GM12878 (cell line): Measurements from ENCODE around the gene GNB5.

Experiments
- ATF7 ChIP-seq: fragments of 450-650 bp; IDR thresholded peaks from 2 replicates; pipeline ENCODE4 v1.6.1; 2016; ENCODE audit warnings: low read depth, mild to moderate bottlenecking
- CTCF ChIP-seq, 3 experiments: IDR thresholded peaks in 2 of 3; conservative IDR thresholded peaks in 1 of 3; 2 replicates each; pipeline ENCODE4 v1.5.1; 2011; ENCODE audit warnings: low read depth in 3 of 3, low read length in 3 of 3, mild to moderate bottlenecking in 3 of 3, control low read depth in 2 of 3, moderate library complexity in 2 of 3, inconsistent platforms in 1 of 3, mixed read lengths in 1 of 3; ENCODE audit not compliant: control insufficient read depth in 2 of 3, insufficient read depth in 1 of 3; ENCODE audit errors: extremely low read depth in 1 of 3
- EZH2 ChIP-seq: IDR thresholded peaks from 2 replicates; pipeline ENCODE4 v1.6.1; 2012; ENCODE audit warnings: low read depth, mild to moderate bottlenecking, control low read depth, inconsistent platforms, low read length, borderline replicate concordance; ENCODE audit not compliant: control insufficient read depth
- JUND ChIP-seq: IDR thresholded peaks from 2 replicates; pipeline ENCODE4 v1.6.1; 2012; ENCODE audit warnings: low read depth, mild to moderate bottlenecking, low read length, improper control_type of control experiment, moderate library complexity
- MEF2A ChIP-seq: IDR thresholded peaks from 2 replicates; pipeline ENCODE4 v1.6.1; 2011; ENCODE audit warnings: low read depth, mild to moderate bottlenecking, low read length, moderate library complexity; ENCODE audit not compliant: insufficient read depth
- MYB ChIP-seq: fragments of 150-350 bp; IDR thresholded peaks from 2 replicates; pipeline ENCODE4 v1.6.1; 2014; ENCODE audit warnings: mild to moderate bottlenecking, low read depth, low read length, borderline replicate concordance
- SIN3A ChIP-seq: IDR thresholded peaks from 2 replicates; pipeline ENCODE4 v1.6.1; 2012; ENCODE audit warnings: low read depth, low read length, improper control_type of control experiment

- 0 out of 2 replicates have a peak, but pooled peaks have one; percentile 22 for TF ChIP-seq MEF2A
- no peak for TF ChIP-seq CTCF (IDR thresholded peaks at IDR 0.05 in 2 of 3, conservative IDR thresholded peaks at IDR 0.05 in 1 of 3; ENCODE audit: control insufficient read depth in 2 of 3, extremely low read depth in 1 of 3, insufficient read depth in 1 of 3, low read depth in 3 of 3, low read length in 3 of 3)
- no peak for TF ChIP-seq EZH2
- TF ChIP-seq SIN3A = no peak
- TF ChIP-seq MYB = no peak
- no peak for TF ChIP-seq JUND
- no peak for TF ChIP-seq ATF7
Measured at GRCh38 chr15:52180196-52180835, 10.9 kb downstream of the GNB5 start.
